Ishikawa (cell line): ENCODE measurements around the gene KLHL7.
A peak's percentile ranks its signal among the peaks of the same experiment; 100 is the strongest.

Experiments used
- CEBPB ChIP-seq: IDR thresholded peaks from 2 replicates; pipeline ENCODE4 v1.6.1; 2012
- CREB1 ChIP-seq: IDR thresholded peaks from 2 replicates; pipeline ENCODE4 v1.6.1; 2012; ENCODE audit warnings: low read depth
- EGR1 ChIP-seq: IDR thresholded peaks from 2 replicates; pipeline ENCODE4 v1.6.1; 2012
- EP300 ChIP-seq: IDR thresholded peaks from 2 replicates; pipeline ENCODE4 v1.6.1; 2012; ENCODE audit warnings: borderline replicate concordance
- FOXM1 ChIP-seq: IDR thresholded peaks from 2 replicates; pipeline ENCODE4 v1.6.1; 2012; ENCODE audit warnings: low read depth, borderline replicate concordance
- RAD21 ChIP-seq: IDR thresholded peaks from 2 replicates; pipeline ENCODE4 v1.6.1; 2012; ENCODE audit warnings: low read depth
- TEAD4 ChIP-seq: IDR thresholded peaks from 2 replicates; pipeline ENCODE4 v1.6.1; 2012
- YY1 ChIP-seq: IDR thresholded peaks from 2 replicates; pipeline ENCODE4 v1.6.1; 2012; ENCODE audit warnings: low read depth
- ZBTB7A ChIP-seq: IDR thresholded peaks from 2 replicates; pipeline ENCODE4 v1.6.1; 2012; ENCODE audit warnings: low read depth
- TF ChIP-seq, protein P1 (sequence below): IDR thresholded peaks from 2 replicates; pipeline ENCODE4 v1.6.1; 2012
- TF ChIP-seq, protein P2 (sequence below): IDR thresholded peaks from 2 replicates; pipeline ENCODE4 v1.6.1; 2012
- TF ChIP-seq, protein P3 (sequence below): IDR thresholded peaks from 2 replicates; pipeline ENCODE4 v1.6.1; 2012; ENCODE audit warnings: low read depth, mild to moderate bottlenecking

DNA sequence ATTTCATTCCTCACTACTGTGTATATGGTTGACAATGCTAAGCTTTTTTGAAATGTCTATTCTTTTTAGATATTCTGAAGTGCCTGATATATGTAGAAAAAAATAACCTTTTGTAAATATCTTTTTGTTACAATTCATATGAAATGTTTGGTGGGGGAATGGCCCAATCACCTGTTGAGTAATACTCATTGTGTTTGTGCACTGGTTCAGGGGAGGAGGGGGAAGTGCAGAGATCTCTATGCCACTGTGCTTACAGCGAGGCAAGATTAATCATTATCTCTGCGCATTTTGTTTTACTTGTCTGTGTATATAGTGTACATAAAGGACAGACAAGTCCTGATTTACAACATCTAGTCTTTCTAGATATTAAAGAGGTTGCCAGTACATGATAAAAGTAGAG, 101.4 kb downstream of the KLHL7 start:
- TF ChIP-seq CREB1 (no peak), RAD21 (no peak), EGR1 (no peak), TEAD4 (no peak), CEBPB (peak; percentile 59), ZBTB7A (no peak), YY1 (no peak), EP300 (no peak), FOXM1 (no peak)
- TF ChIP-seq, protein P1, sequence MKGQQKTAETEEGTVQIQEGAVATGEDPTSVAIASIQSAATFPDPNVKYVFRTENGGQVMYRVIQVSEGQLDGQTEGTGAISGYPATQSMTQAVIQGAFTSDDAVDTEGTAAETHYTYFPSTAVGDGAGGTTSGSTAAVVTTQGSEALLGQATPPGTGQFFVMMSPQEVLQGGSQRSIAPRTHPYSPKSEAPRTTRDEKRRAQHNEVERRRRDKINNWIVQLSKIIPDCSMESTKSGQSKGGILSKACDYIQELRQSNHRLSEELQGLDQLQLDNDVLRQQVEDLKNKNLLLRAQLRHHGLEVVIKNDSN: no peak
- TF ChIP-seq, protein P2, sequence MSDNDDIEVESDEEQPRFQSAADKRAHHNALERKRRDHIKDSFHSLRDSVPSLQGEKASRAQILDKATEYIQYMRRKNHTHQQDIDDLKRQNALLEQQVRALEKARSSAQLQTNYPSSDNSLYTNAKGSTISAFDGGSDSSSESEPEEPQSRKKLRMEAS: no peak
- TF ChIP-seq, protein P3, sequence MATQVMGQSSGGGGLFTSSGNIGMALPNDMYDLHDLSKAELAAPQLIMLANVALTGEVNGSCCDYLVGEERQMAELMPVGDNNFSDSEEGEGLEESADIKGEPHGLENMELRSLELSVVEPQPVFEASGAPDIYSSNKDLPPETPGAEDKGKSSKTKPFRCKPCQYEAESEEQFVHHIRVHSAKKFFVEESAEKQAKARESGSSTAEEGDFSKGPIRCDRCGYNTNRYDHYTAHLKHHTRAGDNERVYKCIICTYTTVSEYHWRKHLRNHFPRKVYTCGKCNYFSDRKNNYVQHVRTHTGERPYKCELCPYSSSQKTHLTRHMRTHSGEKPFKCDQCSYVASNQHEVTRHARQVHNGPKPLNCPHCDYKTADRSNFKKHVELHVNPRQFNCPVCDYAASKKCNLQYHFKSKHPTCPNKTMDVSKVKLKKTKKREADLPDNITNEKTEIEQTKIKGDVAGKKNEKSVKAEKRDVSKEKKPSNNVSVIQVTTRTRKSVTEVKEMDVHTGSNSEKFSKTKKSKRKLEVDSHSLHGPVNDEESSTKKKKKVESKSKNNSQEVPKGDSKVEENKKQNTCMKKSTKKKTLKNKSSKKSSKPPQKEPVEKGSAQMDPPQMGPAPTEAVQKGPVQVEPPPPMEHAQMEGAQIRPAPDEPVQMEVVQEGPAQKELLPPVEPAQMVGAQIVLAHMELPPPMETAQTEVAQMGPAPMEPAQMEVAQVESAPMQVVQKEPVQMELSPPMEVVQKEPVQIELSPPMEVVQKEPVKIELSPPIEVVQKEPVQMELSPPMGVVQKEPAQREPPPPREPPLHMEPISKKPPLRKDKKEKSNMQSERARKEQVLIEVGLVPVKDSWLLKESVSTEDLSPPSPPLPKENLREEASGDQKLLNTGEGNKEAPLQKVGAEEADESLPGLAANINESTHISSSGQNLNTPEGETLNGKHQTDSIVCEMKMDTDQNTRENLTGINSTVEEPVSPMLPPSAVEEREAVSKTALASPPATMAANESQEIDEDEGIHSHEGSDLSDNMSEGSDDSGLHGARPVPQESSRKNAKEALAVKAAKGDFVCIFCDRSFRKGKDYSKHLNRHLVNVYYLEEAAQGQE: no peak
